ENCODE data around the gene CLTA. TPM values are rescaled to one million over a fixed set of nuclear protein-coding genes. Genes with fewer than 3 reads are reported as not detected.
A peak's percentile ranks its signal among the peaks of the same experiment; 100 is the strongest.

CLTA gene
- total RNA-seq, 2 experiments from 2014 or later = 32.0 to 32.8 TPM

DNA sequence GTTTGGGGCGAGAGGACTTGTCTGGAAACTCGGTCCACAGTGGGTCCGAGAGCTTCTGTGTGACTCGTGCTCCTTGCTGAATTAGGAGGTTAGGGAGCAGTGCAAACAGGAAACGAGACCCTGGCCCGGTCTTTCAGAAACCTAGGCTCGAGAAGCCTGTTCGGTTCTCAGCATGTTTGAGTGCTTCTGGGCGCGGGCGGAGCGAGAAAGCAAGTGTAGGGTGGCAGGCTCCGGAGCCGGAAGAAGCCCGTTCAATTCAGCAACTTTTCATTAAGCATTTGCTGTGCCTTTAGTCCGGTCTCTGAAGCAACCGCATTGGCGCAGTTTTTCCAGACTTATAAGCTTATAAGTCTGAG, 547 bp downstream of the CLTA start:
- Histone ChIP-seq H3K4me1 (ENCODE audit: insufficient read depth, low read length) (peaks cover 44% of the 10 kb centered on the region), H3K9me3 (ENCODE audit: control insufficient read depth in 1 of 2, insufficient read depth in 1 of 2, low read length in 2 of 2) (no peaks in the 10 kb centered on the region), H3K27me3 (ENCODE audit: control insufficient read depth in 1 of 2, insufficient read depth in 2 of 2, low read length in 2 of 2) (no peaks in the 10 kb centered on the region), H3K27ac (ENCODE audit: low read depth in 1 of 2, low read length in 2 of 2) (peak overlapping the region; percentile 53 to 92), H3K4me3 (ENCODE audit: low read length) (peak overlapping the region; percentile 62), H3K36me3 (ENCODE audit: insufficient read depth, low read length) (peaks cover 7% of the 10 kb centered on the region)
- intact Hi-C loops (cut with DNase I, micrococcal nuclease) = loop anchor here (2.0 to 5.0 kb wide), 5 partner anchors 66 to 381 kb away; partner anchors contain the start of genes GNE (in 2 of the 2), MELK (in 1 of the 2) and RNF38 (in 1 of the 2)
- ATAC-seq (ENCODE audit: poor library complexity) = peak; percentile 9
- CTCF ChIA-PET = interaction anchor here (0.8 to 3.4 kb wide), 11 partner anchors 10 to 138 kb away, joined by 3 to 20 read pairs (median 4); no protein-coding TSS in a partner anchor
- peak; percentile 24 to 68 (median 36) for DNase-seq
- Mint-ChIP-seq H3K36me3 (ENCODE audit: low read depth) (peaks cover 23% of the 10 kb centered on the region), H3K4me1 (ENCODE audit: low read depth) (peaks cover 48% of the 10 kb centered on the region), H3K4me3 (peak overlapping the region; percentile 93), H3K27ac (peak overlapping the region; percentile 81), H3K27me3 (no peaks in the 10 kb centered on the region), H3K9me3 (no peaks in the 10 kb centered on the region)
- POLR2A ChIA-PET = interaction anchor here (0.9 to 3.0 kb wide), 20 partner anchors 8 to 1401 kb away, joined by 3 to 17 read pairs (median 4); partner anchors contain the start of genes CREB3, GLIPR2, GNE and TLN1
- no peak for TF ChIP-seq CTCF (IDR thresholded peaks at IDR 0.05)

- intact Hi-C loops (cut with DNase I, micrococcal nuclease) = loop anchor here (2.0 to 5.0 kb wide), 5 partner anchors 66 to 381 kb away; partner anchors contain the start of genes GNE (in 2 of the 2), MELK (in 1 of the 2) and RNF38 (in 1 of the 2)
- Histone ChIP-seq H3K4me3 (ENCODE audit: low read length) (peak overlapping the region; percentile 62), H3K9me3 (ENCODE audit: control insufficient read depth in 1 of 2, insufficient read depth in 1 of 2, low read length in 2 of 2) (no peaks in the 10 kb centered on the region), H3K27ac (ENCODE audit: low read depth in 1 of 2, low read length in 2 of 2) (peak overlapping the region in 1 of 2 donors; percentile 53), H3K27me3 (ENCODE audit: control insufficient read depth in 1 of 2, insufficient read depth in 2 of 2, low read length in 2 of 2) (no peaks in the 10 kb centered on the region), H3K36me3 (ENCODE audit: insufficient read depth, low read length) (peaks cover 7% of the 10 kb centered on the region), H3K4me1 (ENCODE audit: insufficient read depth, low read length) (peaks cover 44% of the 10 kb centered on the region)
- Mint-ChIP-seq H3K4me3 (peak overlapping the region; percentile 93), H3K36me3 (ENCODE audit: low read depth) (peaks cover 26% of the 10 kb centered on the region), H3K27ac (peak overlapping the region; percentile 81), H3K9me3 (no peaks in the 10 kb centered on the region), H3K27me3 (no peaks in the 10 kb centered on the region), H3K4me1 (ENCODE audit: low read depth) (peaks cover 48% of the 10 kb centered on the region)
- ChIA-PET CTCF (interaction anchor here (1.0 to 3.4 kb wide), 4 partner anchors 11 to 137 kb away, joined by 3 to 20 read pairs (median 8); no protein-coding TSS in a partner anchor), POLR2A (interaction anchor here (1.3 to 3.0 kb wide), 5 partner anchors 8 to 66 kb away, joined by 3 to 17 read pairs (median 16); partner anchors contain the start of gene GNE)
- ATAC-seq (ENCODE audit: poor library complexity) (no peak), DNase-seq (no peak)
- TF ChIP-seq CTCF (IDR thresholded peaks at IDR 0.05) = no peak
These were observed 965 bp downstream of the CLTA start for GRCh38 chr9:36191686-36192085.

GRCh38 chr9:36192196-36192595, 1.5 kb downstream of the CLTA start:
- no peaks in the 10 kb centered on the region for H3K9me3 ChIP-seq (ENCODE audit: control insufficient read depth in 1 of 2, insufficient read depth in 1 of 2, low read length in 2 of 2)
- no peaks in the 10 kb centered on the region for H3K27me3 ChIP-seq (ENCODE audit: control insufficient read depth in 1 of 2, insufficient read depth in 2 of 2, low read length in 2 of 2)
- CTCF ChIA-PET = interaction anchor here (1.0 to 3.4 kb wide), 4 partner anchors 11 to 136 kb away, joined by 3 to 20 read pairs (median 8); no protein-coding TSS in a partner anchor
- H3K4me1 ChIP-seq (ENCODE audit: insufficient read depth, low read length) = peaks cover 46% of the 10 kb centered on the region
- H3K4me3 ChIP-seq (ENCODE audit: low read length) = peak overlapping the region; percentile 62
- H3K4me3 Mint-ChIP-seq = peak overlapping the region; percentile 93
- no peaks in the 10 kb centered on the region for H3K9me3 Mint-ChIP-seq
- peak overlapping the region; percentile 81 for H3K27ac Mint-ChIP-seq
- POLR2A ChIA-PET = interaction anchor here (2.1 to 3.0 kb wide), 2 partner anchors 10 to 66 kb away, joined by 16 to 17 read pairs; partner anchors contain the start of gene GNE
- no peak for ATAC-seq (ENCODE audit: poor library complexity)
- no peak for DNase-seq
- H3K27me3 Mint-ChIP-seq = no peaks in the 10 kb centered on the region
- H3K36me3 ChIP-seq (ENCODE audit: insufficient read depth, low read length) = peaks cover 10% of the 10 kb centered on the region
- intact Hi-C loops (cut with DNase I, micrococcal nuclease) = loop anchor here in 1 of 2 experiments (5.0 kb wide), 2 partner anchors 65 to 380 kb away; partner anchors contain the start of genes GNE and MELK
- H3K27ac ChIP-seq (ENCODE audit: low read depth in 1 of 2, low read length in 2 of 2) = no peak overlapping the region
- peaks cover 31% of the 10 kb centered on the region for H3K36me3 Mint-ChIP-seq (ENCODE audit: low read depth)
- H3K4me1 Mint-ChIP-seq (ENCODE audit: low read depth) = peaks cover 48% of the 10 kb centered on the region
- TF ChIP-seq CTCF (IDR thresholded peaks at IDR 0.05) = no peak

Measured in CD4-positive, alpha-beta T cell (primary cell).